AML-193 (cell line): Measurements from ENCODE around the gene PLEKHH3.
A peak's percentile ranks its signal among the peaks of the same experiment; 100 is the strongest.
"Not testable (repeated sequence)": the region's sequence is repeated elsewhere in the genome, so short reads cannot be mapped to it uniquely, and the experiment has no call there.

ENCODE experiments used
- DNase-seq, 2 experiments: peaks; one replicate each; lab custom pipeline; 2025; lab: John Stamatoyannopoulos, UW

The PLEKHH3 gene

GRCh38 chr17:42670789-42671657 lies 5.8 kb downstream of the PLEKHH3 start:
- no peak for DNase-seq

GRCh38 chr17:42669977-42670788 lies 6.6 kb downstream of the PLEKHH3 start:
- DNase-seq: no peak

GRCh38 chr17:42669705-42669976 lies 7.2 kb downstream of the PLEKHH3 start:
- DNase-seq: no peak

- DNase-seq: no peak
Observed at GRCh38 chr17:42667088-42667951, 9.5 kb downstream of the PLEKHH3 start.

- not testable (repeated sequence) for DNase-seq
Observed at GRCh38 chr17:42666126-42666525, 10.7 kb downstream of the PLEKHH3 start.

- no peak for DNase-seq
Observed at GRCh38 chr17:42665581-42666001, 11.2 kb downstream of the PLEKHH3 start.

- DNase-seq: no peak
Observed at GRCh38 chr17:42660692-42661345, 16.0 kb downstream of the PLEKHH3 start.

GRCh38 chr17:42659932-42660274 lies 16.9 kb downstream of the PLEKHH3 start:
- not testable (repeated sequence) for DNase-seq

- DNase-seq: peak; percentile 61 to 67
Observed at GRCh38 chr17:42659079-42659931, 17.5 kb downstream of the PLEKHH3 start, which contains the start of gene TUBG2. TUBG2 (plus strand) TSS chr17:42659284; CDS start chr17:42659504, 220 bp downstream.

GRCh38 chr17:42657824-42658588 lies 18.8 kb downstream of the PLEKHH3 start:
- DNase-seq: no peak

- no peak for DNase-seq
Observed at GRCh38 chr17:42655528-42655927, 21.3 kb downstream of the PLEKHH3 start.

- DNase-seq: no peak
Observed at GRCh38 chr17:42653179-42654124, 23.3 kb downstream of the PLEKHH3 start.

- DNase-seq: no peak
Observed at GRCh38 chr17:42651392-42651791, 25.4 kb downstream of the PLEKHH3 start.

- no peak for DNase-seq
Observed at GRCh38 chr17:42647778-42648177, 29.0 kb downstream of the PLEKHH3 start.

- no peak for DNase-seq
Observed at GRCh38 chr17:42642336-42642735, 34.5 kb downstream of the PLEKHH3 start.

- DNase-seq: no peak
Observed at GRCh38 chr17:42640121-42640520, 36.7 kb downstream of the PLEKHH3 start.

GRCh38 chr17:42639525-42640113 lies 37.2 kb downstream of the PLEKHH3 start:
- no peak for DNase-seq

- DNase-seq: no peak
Observed at GRCh38 chr17:42632949-42633444, 43.8 kb downstream of the PLEKHH3 start.
